ENCODE data around the gene ADAM22.
"Not testable (repeated sequence)": the region's sequence is repeated elsewhere in the genome, so short reads cannot be mapped to it uniquely, and the experiment has no call there.

Gene ADAM22, protein sequence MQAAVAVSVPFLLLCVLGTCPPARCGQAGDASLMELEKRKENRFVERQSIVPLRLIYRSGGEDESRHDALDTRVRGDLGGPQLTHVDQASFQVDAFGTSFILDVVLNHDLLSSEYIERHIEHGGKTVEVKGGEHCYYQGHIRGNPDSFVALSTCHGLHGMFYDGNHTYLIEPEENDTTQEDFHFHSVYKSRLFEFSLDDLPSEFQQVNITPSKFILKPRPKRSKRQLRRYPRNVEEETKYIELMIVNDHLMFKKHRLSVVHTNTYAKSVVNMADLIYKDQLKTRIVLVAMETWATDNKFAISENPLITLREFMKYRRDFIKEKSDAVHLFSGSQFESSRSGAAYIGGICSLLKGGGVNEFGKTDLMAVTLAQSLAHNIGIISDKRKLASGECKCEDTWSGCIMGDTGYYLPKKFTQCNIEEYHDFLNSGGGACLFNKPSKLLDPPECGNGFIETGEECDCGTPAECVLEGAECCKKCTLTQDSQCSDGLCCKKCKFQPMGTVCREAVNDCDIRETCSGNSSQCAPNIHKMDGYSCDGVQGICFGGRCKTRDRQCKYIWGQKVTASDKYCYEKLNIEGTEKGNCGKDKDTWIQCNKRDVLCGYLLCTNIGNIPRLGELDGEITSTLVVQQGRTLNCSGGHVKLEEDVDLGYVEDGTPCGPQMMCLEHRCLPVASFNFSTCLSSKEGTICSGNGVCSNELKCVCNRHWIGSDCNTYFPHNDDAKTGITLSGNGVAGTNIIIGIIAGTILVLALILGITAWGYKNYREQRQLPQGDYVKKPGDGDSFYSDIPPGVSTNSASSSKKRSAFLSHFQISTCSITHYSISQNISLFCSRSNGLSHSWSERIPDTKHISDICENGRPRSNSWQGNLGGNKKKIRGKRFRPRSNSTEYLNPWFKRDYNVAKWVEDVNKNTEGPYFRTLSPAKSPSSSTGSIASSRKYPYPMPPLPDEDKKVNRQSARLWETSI

DNA sequence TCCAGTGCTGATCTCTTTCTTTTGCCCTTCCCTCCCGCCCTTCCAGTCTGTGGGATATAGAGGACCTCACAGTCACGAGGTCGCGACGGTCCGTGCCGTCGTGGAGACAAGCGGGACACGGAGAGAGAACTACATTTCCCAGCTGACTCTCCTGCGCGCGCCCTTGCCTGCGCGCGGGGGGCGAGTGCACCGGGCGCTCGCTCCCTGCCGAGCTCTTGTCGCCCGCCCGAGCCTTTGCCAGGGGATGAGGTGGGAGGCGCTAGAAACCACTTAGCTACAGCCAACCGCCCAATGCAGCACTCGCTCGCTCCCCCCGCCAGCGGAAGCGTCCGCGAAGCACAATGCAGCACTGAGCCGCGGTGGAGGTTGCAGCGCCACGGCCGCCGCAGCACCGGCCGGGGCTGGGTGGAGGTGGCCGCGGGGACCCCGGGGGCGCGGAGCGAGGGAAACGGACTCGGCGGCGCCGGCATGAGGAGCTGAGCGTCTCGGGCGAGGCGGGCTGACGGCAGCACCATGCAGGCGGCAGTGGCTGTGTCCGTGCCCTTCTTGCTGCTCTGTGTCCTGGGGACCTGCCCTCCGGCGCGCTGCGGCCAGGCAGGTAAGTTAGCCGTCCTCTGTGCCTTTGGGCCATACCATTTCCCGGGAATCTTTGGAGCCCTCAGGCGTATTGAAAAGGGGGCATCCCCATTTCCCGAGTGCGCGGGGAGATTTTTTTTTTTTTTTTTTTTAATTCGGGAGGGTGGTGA, at the start of gene ADAM22:
ADAM22 (plus strand) TSS at position 299 of the 746 bp plus-strand sequence; CDS start at position 514, 215 bp downstream.
- peak; percentile 97 to 98 for DNase-seq

- no peak for DNase-seq
These were observed 49.0 kb upstream of the ADAM22 start for GRCh38 chr7:87885018-87885417.

DNA sequence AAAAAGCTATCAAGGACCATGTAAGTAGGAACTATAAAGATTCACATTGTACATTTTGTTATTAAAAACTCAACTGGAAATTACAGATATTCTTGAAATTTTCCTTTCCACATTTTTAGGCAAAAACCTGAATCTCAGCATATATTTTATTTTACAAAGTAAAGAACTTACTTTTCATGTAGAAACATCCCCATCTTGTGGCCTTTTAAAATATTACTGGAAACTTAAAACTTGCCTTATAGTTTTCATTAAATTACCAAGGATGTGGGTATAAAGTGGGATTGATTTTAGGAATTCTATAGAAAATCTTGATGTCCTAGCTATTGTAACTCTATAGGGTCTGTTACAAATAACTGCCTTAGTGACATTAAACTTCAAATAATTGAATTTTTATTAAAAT, 47.2 kb upstream of the ADAM22 start:
- DNase-seq, result peak; percentile 13 to 34

DNA sequence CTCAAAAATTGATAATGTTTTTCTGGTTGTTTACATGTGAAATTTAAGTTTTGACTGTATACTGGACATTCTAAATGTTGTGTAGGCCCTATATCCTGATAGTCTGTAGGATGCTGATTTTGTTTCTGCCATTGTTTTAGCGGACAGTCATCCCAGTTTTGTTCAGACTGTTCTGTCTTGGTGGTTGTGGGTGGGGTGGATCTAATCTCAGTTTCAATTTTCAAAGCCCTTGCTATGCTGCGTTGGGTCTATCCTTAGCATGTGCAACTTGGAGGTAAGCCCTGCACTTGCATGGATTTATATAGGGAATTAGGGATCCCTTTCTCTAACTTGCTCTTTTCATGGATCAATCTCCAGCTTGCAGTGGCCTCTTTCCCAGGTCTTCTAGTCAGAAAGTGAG, 38.7 kb upstream of the ADAM22 start:
- DNase-seq, result no peak

DNA sequence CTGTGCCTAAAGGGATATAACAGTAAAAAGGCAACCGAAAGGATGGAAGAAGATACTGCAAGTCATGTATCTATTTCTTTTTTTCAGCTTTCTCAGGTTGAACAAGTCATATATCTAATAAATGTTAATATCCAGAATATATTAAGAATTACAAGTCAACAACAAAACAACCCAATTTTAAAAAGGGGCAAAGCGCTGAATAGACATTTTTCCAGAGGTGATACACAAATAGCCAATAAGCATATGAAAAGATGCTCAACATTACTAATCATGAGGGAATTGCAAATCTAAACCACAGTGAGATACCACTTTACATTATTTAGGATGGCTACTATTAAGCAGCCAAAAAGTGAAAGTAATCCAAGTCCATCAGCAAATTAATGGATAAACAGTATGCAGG, 34.8 kb upstream of the ADAM22 start:
- no peak for DNase-seq

GRCh38 chr7:87907136-87907906, 26.7 kb upstream of the ADAM22 start:
- not testable (repeated sequence) for DNase-seq

GRCh38 chr7:87908814-87909213, 25.2 kb upstream of the ADAM22 start:
- DNase-seq, result not testable (repeated sequence)

DNA sequence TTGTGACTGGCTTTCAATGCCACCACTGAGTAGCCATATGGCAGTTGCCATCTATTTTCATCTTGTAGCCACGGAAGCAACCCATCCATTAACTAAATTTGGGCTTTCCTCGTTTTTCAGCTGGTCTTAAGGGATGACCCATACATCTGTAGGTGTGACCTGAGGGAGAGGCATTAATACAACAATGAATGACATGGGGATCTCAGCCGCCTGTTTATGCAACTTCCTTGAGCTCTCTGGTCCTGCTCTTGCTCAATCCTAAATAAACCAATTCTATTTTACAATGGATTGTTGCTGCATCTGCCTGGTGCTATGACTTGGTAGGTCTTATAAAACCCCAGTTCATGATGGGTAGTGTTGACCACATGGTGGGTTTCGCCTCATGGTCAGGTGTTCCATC, 21.9 kb upstream of the ADAM22 start:
- DNase-seq, result no peak

DNA sequence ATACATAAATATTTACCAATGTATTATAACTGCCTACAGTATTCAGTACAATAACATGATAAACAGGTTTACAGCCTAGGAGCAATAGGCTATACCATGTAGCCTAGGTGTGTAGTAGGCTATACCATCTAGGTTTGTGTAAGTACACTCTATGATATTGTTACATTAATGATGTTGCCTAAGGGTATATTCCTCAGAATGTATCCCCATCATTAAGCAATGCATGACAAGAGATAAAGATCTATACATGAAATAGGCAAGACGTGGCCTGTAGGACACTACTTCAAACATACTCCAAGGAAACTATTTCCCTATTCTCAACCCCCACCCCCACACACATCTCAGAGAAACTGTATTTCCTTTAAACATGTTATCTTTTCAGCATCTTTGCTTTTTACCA, 15.3 kb upstream of the ADAM22 start:
- no peak for DNase-seq

DNA sequence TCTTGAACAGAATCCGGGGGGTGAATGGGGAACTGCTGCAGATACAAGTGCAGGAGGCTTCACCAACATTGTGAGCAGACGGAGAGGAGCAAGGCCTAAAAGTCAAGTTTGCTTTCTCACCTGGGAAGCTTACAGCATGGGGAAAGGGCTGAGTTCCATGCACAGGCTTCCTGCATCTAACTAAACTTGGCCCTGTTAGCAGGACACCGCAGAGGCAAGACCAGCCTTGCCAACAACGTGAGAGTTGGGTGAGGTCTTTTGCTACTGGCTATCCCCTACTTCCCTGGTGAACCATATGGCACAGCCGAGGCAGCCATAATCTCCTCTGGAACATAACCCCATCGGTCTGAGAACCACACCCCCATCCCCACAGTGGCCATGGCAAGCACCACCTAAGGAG, 14.2 kb upstream of the ADAM22 start:
- no peak for DNase-seq

- no peak for DNase-seq
These were observed 13.5 kb upstream of the ADAM22 start for GRCh38 chr7:87920578-87920977.

GRCh38 chr7:87922759-87923395, 11.2 kb upstream of the ADAM22 start:
- not testable (repeated sequence) for DNase-seq

GRCh38 chr7:87926581-87927461, 7.2 kb upstream of the ADAM22 start:
- DNase-seq, result no peak

GRCh38 chr7:87933605-87933952, 472 bp upstream of the ADAM22 start:
- DNase-seq, result no peak

GRCh38 chr7:87934699-87935383, 790 bp downstream of the ADAM22 start:
- peak; percentile 65 to 69 for DNase-seq

GRCh38 chr7:87935384-87935706, 1.3 kb downstream of the ADAM22 start:
- peak; percentile 7 to 38 for DNase-seq

DNA sequence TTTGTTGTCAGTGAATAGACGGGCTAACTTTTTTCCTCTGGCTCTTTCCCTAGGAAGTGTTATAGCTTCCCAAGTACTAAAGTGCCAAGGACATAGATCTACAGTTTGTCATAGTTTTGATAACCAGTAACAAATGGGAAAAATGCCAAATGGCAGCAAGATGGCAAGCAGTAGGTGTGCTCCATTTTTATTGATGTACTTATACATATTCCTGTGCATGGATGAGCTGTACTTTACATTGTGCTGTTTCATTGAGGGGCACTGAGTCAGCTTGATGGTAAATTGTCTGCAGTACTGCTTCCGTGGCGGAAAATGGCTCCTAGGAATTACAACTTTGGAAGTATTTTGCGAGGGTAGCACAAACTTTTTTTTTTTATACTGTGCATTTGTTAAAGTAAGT, 7.1 kb downstream of the ADAM22 start:
- no peak for DNase-seq

- no peak for DNase-seq
These were observed 10.5 kb downstream of the ADAM22 start for GRCh38 chr7:87944547-87944946.

DNA sequence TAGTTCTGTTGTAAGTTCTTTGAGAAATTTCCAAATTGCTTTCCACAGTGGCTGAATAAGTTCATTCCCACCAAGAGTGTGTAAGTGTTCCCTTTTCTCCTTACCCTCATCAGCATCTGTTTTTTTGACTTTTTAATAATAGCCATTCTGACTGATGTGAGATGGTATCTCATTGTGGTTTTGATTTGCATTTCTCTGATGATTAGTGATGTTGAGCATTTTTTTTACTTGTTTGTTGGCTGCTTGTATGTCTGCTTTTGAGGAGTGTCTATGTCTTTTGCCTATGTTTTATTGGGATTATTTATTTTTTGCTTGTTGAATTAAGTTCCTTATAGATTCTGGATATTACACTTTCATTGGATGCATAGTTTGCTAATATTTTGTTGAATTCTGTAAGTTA, 11.9 kb downstream of the ADAM22 start:
- DNase-seq, result not testable (repeated sequence)

GRCh38 chr7:87948371-87948770, 14.3 kb downstream of the ADAM22 start:
- no peak for DNase-seq

All from NCI-H2081 (cell line).